NCI-H345 (cell line): ENCODE results near the gene CCNI.
A peak's percentile ranks its signal among the peaks of the same experiment; 100 is the strongest.
"Not testable (repeated sequence)": the region's sequence is repeated elsewhere in the genome, so short reads cannot be mapped to it uniquely, and the experiment has no call there.

Experiments
- DNase-seq: peaks from one replicate; lab custom pipeline; 2025; lab: John Stamatoyannopoulos, UW

Gene CCNI, protein sequence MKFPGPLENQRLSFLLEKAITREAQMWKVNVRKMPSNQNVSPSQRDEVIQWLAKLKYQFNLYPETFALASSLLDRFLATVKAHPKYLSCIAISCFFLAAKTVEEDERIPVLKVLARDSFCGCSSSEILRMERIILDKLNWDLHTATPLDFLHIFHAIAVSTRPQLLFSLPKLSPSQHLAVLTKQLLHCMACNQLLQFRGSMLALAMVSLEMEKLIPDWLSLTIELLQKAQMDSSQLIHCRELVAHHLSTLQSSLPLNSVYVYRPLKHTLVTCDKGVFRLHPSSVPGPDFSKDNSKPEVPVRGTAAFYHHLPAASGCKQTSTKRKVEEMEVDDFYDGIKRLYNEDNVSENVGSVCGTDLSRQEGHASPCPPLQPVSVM

DNA sequence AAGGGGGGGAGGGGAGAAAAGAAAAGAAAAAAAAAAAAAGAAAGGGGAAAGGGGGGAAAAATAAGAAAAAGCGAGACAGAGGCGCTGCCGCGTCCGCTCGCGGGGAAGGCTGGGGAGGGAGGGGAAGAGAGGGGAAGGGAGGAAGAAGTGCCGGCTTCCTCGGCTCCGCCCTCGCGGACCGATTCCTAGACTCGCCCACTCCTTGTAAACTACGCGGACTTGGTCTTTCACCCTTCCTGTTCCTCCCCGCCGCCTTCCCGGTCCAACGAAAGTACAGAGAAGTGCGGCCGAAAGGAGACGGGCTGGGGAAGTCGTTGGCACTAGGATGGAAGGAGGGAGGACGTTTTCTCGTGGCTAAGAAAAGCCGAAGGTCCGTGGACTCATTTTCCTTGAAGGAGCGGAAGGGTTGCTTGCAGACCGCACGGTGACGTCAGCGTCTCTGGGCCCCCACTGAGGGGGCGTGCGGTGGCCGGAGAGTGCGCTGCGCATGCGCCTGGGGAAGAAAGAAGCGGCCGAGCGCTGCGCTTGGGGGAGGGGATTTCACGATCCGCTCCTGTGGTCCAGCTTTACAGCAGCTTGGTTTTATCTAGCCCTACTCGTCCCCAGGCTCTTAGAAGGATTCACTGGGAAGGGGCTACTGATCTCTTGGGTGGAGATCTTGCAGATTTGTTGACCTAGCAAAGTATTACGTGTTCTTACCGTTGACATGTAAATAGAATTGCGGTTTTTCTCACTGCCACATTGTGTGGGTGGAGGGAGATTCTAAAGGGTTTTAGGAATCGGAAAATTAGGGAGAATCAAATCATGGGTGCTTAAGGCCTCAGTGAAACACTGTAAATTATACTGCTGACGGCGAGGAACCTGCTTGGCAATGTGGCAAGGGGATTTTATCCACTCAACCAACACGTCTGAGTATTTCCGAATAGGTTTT lies at the start of gene CCNI:
Gene CCNI, minus strand, starts transcription at position 121 of the 931 bp plus-strand sequence. CDS start 9,627 bp downstream, outside the sequence.
- peak; percentile 90 for DNase-seq

DNA sequence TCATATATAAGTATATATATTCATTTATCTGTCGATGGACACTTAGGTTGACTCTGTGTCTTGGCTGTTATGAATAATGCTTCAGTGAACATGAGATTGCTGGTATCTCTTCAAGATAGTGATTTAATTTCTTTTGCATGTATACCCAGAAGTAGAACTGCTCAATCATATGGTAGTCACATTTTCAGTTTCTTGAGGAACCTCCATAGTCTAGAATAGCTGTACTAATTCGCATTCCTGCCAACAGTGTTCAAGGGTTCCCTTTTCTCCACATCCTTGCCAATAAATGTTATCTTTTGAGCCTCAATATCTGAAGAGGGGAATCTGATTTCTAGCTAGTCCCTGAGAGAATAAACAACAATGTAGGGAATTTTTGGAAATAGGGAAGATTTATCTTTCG lies 48.8 kb upstream of the CCNI start:
- no peak for DNase-seq

DNA sequence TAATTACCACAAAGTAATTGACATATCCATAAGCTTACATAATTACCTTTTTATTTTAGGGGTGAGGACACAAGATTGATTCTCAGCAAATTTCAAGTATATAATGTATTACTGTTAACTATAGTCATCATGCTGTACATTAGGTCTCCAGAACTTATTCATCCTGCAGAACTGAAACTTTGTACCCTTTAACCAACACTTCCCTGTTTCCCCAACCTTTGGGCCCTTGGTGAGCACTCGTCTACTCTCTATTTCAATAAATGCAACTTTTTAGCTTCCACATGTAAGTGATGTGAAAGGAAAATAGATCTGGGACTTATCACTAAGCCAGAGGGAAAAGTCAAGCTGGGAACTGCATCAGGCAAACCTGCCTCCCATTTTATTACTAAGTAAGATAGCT lies 47.6 kb upstream of the CCNI start:
- DNase-seq = no peak

DNA sequence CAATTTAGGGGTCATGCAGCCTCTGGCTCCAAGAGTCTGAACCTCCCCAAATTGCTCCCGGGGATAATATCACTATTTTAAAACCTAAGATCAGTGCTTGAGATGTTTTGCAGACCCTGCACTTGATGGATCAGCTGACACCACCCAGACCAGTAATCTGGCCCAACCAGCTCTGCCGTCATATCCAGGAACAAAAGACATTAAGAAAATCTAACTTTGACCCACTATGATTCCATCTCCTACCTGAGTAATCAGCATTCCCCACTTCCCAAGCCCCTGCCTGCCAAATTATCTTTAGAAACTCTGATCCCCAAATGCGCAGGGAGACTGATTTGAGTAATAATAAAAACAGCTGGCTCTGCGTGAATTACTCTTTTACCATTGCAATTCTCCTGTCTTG lies 46.9 kb upstream of the CCNI start:
- DNase-seq = no peak

DNA sequence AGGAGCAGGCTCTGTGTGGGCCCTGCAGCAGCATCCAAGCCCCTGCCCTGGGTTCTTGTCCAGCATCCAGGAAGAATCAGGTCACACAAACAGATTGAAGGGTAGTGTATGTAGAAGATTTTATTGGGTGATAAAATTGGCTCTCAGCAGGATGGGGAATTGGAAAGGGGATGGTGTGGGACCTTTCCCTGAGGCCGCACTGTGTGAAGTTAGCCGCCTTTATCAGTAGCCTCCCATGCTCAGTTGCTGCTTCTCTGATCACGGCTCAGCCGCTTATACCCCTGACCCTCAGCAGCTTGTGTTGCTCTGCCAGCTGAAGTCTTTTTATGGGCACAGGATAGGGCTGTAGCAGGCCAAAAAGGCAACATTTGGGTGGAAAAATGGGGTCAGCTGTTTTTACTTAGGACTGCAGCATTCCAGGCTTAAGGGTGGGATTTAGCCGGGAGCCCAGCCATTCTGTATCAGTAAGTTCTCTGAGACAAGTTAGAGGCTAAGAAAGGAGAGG lies 46.0 kb upstream of the CCNI start:
- DNase-seq = no peak

DNA sequence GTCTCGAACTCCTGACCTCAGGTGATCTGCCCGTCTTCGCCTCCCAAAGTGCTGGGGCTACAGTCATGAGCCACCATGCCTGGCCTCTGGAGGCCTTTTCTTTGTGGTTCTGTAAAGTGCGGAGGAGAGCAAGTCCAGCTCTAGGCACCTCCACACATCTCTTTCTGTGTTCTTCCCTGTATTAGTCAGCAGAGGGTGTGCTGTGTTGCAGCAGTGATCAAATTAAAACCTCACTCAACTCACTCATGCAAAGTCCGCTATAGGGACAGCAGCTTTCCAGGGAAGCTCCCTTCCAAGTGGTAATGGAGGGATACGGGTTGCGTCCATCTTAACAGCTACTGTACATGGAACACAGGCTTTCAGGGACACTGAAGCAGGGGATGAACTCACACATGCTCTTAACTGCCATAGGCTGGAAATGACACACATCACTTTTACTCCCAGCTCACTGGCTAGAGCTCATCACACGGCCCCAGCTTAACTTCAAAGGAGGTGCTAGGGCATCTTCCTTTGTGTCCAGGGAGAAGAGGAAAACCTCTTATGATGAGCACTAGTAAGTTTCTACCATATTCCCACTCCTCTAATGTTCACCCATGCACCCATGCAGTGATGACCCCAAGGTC lies 45.2 kb upstream of the CCNI start:
- DNase-seq = no peak

DNA sequence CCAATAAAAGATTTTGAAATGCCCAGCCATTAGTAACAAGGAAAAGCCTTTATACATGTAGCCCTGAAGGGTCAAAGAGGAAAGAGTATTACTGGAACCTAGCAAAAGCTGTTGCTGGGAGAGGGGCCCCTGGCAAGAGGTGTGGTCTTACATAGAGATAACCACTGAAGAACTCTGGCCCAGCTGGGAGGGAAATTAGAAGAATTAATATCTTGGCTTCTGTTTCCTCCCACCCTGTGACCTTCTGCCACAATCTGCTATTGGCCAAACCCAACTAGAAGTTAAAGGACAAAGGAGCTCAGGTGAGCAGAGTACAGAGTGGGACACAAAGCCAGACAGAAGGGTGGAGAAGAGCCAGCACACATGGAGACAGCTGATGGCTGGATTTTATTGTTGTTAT lies 41.9 kb upstream of the CCNI start:
- DNase-seq = no peak

DNA sequence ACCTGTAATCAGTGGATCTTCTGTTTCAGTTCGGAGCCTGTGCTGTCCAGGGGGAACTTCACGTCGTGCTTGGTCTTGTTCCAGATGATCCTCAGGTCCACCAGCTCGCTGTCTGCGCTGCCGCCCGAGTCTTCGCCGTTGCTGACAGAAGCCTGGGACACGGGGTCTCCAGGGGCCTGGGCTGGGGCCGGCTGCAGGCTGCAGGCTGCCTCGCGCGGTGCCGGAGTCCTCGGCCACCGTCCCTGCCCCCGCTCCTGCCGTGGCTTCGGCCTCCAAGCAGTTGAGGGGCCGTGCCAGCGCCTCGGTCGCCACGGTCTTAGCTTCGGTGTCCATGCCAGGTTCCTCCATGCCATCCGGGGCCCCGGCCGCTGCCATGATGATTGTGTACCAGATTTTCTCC lies 37.3 kb upstream of the CCNI start:
- DNase-seq = no peak

DNA sequence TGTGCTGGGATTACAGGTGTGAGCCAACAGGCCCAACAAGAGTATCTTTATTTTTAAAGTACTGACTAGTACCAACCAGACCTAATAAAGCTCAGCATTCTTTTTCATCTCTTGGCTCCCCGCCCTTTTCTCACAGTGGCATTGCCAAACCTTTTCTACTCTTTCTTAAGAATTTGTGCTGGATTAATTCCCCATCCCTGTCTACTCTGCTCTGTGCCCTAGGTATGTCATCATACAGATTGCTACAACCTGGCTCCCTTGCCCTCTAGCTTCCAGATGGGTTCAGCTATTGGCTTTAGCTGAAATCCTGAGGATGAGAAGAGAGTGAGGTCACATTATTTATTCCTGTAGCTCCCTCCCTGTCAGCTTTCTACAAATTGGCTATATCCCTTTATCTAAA lies 34.9 kb upstream of the CCNI start:
- DNase-seq = no peak

DNA sequence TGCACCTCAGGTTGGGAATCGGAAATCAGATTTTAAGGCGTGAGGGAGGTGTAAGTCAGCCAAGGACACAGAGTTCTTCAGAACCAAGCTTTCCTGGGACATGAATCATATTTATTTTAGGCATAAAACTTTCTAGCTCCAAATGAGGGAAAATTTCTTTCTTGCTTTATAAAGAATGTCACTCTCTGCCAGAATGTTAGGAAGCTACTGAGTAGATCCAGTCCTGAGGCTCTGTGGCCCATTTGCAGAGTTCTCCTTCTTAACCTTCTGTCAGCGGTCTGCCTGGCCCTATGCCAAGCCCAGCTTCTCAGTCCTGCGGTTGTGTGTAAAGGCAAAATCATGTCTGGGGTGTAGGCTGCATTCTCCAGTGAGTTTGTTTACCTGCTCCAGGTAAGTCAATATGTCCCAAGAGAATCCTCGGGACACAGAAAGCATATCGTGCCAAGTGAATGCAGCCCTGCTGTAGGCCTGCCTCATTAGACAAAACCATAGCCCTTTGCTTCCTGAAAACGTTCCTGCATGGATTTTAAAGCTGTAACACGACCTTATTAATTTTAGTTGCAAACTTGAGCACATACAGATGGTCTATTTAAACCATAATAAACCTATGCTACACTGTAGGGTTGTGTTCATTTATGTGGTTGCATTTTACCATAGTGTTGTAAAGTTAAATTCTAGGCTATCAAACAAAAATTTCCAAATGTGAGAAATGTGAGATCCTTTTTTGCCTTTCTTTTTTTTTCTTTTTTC lies 29.2 kb upstream of the CCNI start:
- peak; percentile 77 for DNase-seq

DNA sequence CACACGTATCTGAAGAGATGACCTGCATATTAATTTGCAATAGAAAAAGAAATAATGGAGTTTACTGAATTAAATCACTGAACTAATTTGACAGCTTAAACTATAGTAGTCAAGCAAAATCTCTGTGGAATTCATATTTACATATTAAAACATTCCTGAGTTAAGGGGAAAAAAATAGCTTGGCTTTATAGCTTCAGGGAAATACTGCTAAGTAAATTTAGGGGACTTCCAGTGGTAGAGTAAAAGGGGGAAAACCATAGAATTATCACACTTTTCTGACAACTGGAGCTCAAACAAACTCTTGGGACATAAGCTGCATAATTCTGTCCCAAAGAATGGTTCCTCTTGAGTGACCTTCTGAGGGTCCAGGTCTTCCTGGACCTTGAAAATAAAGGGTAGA lies 28.6 kb upstream of the CCNI start:
- DNase-seq = no peak

DNA sequence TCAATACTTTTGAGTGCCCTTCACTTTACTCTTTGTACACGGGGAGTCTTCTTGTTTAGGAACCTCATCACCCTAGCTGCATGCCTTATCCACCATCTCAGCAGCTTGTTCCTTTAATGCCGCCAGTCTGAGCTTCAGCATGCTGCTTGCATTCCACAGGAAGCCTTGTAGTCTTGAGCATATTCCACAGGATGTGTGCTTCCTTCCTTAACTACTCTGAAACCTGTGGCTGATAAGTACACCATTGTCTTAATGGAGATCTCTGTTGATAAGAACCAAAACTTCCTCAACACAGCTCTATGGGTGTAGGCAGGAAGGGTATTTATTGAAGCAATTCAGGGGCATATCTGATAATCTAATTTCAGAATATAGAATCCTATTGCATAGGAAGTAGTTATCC lies 24.4 kb upstream of the CCNI start:
- no peak for DNase-seq

DNA sequence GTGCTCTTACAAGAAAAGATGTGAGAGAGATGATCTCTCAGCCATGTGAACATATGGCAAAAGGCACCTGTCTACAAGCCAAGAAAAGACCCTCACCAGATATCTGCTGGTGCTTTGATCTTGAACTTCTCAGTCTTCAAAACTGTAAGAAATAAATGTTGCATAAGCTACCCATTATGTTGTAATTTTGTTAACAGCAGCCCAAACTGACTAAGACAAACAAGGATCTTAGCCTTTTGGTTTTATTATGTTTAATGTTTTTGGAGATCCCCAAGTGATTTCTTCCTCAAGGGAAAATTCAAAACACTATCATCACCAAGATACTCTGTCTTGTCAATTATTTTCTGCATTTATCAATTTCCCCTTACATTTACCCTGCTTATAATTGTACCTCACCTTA lies 21.8 kb upstream of the CCNI start:
- DNase-seq = no peak

DNA sequence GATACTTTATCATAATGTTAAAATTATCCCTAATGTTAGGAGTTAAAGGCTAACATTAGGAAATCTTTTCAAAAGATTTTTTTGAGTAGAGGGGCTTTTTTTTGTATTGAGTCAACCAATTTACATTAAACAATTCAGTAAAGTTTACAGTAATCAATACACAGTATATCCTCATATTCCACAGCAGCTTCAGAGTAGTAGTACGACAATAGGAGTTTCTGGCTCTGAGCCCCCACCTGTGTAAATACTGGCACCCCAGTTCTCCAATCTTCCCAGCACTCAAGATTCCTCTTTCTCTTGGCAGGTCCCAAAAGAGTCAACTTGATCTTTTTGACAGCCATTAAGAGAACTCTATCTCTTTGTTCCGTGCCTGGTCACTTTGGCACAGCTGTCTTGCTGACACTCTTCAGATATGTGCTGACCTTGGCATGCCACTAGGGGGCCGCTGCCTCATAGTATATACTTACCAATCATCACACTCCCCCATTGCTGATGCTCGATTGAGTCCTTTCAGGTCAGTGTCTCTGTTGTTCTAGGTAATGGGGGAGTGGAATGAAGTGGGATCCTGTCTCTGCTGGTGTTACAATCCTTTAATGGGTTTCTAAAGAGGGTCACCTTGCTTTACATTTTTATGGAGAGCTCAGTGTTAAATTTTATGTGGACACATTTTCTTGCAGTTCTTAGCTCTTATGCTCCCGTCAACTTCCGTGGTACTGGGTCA lies 19.5 kb upstream of the CCNI start:
- DNase-seq = peak; percentile 55

DNA sequence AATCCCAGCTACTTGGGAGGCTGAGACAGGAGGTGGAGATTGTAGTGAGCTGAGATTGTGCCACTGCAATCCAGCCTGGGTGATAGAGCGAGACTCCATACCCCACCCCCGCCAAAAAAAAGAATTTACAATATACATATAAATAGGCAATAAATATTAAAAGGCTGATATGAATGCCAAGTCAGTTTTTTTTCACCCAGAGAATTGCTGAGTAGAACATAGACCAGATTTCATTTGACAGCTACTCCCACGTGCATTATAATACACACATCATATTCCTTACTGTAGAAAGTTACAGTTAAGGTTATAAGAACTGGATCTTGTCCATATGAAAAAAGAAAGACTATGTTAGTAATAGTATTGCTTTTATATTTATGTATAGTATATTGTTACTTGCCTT lies 18.7 kb upstream of the CCNI start:
- DNase-seq = no peak

DNA sequence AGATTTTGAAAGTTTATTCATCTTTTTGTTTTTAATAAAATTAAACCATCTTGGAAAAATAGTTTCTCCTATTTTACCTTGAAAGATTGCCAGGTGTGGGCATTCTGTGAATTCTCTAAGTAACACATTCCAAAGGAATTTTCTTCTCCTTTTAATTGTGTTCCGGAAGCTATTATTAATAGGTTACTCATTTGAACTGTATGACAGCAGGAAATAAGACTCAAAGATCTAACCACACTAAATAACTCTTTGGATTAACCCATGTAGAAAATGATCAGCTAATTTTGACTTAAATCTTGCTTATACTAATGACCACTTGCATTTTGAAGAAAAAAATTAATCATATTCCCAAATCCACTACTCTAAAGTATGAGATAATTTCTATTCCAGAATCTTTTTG lies 17.6 kb upstream of the CCNI start:
- DNase-seq = no peak

DNA sequence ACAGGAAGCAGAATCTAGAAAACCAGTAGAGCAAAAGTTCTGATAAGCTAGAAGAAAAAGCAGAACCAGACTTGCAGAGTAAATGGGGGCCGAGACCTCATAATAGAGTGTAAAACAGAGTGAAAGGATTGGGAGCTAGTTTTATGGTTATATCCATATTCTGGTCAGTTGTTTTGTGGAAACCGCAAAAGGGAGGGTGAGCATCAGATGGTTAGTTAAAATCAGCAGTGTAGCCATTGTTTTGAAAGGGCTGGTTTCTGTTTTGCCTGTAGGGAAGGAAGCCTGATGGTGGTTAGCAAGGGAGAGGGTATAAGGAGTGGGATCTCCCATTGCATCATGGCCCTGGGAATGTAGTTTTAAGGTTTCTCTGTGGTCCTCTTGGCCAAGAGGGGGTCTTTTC lies 17.2 kb upstream of the CCNI start:
- no peak for DNase-seq

DNA sequence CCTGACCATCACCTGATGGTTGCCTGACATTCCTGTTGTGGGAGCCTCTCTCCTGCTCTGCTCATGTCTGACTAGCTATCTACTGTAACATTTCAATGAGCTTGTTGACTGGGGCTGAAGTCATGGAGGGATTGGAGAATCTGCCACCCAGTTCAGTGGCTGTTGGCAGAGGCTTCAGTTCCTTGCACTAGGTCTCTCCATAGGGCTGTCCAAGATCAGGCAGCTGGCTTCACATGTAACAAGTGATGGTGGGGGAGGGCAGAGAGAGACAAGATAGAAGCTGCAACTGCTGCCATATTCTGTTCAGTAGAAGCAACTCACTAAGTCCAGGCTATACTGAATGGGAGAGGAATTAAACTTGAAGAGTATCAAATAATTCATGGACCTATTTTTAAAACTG lies 14.1 kb upstream of the CCNI start:
- DNase-seq = no peak

DNA sequence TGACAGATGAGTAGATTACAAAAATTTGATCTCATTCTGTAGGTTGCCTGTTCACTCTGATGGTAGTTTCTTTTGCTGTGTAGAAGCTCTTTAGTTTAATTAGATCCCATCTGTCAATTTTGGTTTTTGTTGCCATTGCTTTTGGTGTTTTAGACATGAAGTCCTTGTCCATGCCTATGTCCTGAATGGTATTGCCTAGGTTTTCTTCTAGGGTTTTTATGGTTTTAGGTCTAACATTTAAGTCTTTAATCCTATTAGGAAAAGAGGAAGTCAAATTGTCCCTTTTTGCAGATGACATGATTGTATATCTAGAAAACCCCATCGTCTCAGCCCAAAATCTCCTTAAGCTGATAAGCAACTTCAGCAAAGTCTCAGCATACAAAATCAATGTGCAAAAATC lies 11.2 kb upstream of the CCNI start:
- not testable (repeated sequence) for DNase-seq

DNA sequence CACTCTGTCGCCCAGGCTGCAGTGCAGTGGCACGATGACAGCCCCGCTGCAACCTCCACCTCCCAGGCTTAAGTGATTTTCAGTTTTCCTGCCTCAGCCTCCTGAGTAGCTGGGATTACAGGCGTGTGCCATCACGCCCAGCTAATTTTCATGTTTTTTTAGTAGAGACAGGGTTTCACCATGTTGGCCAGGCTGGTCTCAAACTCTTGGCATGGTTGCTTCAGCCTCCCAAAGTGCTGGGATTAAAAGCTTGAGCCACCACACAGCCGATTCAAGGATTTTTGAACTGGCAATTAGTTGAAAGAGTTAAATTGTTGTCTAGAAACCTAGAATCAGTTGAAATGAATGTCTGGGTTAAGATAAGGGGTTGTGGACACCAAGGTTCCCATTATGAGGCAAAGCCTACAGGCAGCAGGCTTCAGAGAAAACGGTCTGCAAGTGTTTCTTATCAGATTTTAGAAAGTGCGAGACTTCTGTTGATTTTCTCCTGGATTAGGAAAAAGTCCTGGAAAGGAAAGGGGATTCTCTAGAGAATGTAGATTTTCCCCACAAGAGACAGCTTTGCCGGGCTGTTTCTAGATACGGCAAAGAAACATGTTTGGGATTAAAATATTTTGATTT lies 8.3 kb upstream of the CCNI start:
- DNase-seq = no peak
